Choroid plexus epithelial cell (primary cell): Measurements from ENCODE around the gene PYGL.
"Not testable (repeated sequence)": the region's sequence is repeated elsewhere in the genome, so short reads cannot be mapped to it uniquely, and the experiment has no call there.

Experiments
- DNase-seq: peaks from one replicate; pipeline ENCODE4 v3.0.0-alpha.2; 2010; ENCODE audit warnings: low read depth
- H3K4me3 ChIP-seq: 2 replicates; pipeline ENCODE4 v1.5.1; 2011; ENCODE audit warnings: low read depth, mild to moderate bottlenecking, control low read depth, low read length, moderate library complexity
- CTCF ChIP-seq: conservative IDR thresholded peaks from 2 replicates; pipeline ENCODE4 v1.5.1; 2011; ENCODE audit warnings: low read depth, mild to moderate bottlenecking, control low read depth, inconsistent platforms, low read length, moderate library complexity

The PYGL gene

GRCh38 chr14:50944647-50945413 is 547 bp upstream of the PYGL start:
- peak overlapping the region; percentile 86 for H3K4me3 ChIP-seq
- TF ChIP-seq CTCF = no peak
- DNase-seq = peak; percentile 48

- no peak for DNase-seq
- no peak for TF ChIP-seq CTCF
These were observed 881 bp downstream of the PYGL start for GRCh38 chr14:50943261-50943942.

GRCh38 chr14:50941638-50942037 is 2.6 kb downstream of the PYGL start:
- H3K4me3 ChIP-seq, DNase-seq: not testable (repeated sequence)

More at GRCh38 chr14:50943261-50943942, 881 bp downstream of the PYGL start:
- H3K4me3 ChIP-seq = peak overlapping the region; percentile 86

- DNase-seq = peak; percentile 36
- TF ChIP-seq CTCF = no peak
- no peak overlapping the region for H3K4me3 ChIP-seq
These were observed 3.1 kb downstream of the PYGL start for GRCh38 chr14:50941151-50941550.

- TF ChIP-seq CTCF = no peak
- H3K4me3 ChIP-seq = no peak overlapping the region
- DNase-seq = no peak
These were observed 6.5 kb downstream of the PYGL start for GRCh38 chr14:50937800-50938199.

- no peak overlapping the region for H3K4me3 ChIP-seq
- no peak for TF ChIP-seq CTCF
- DNase-seq = peak; percentile 76
These were observed 7.0 kb downstream of the PYGL start for GRCh38 chr14:50937325-50937724.

- H3K4me3 ChIP-seq = no peak overlapping the region
- no peak for TF ChIP-seq CTCF
- no peak for DNase-seq
These were observed 7.4 kb downstream of the PYGL start for GRCh38 chr14:50936882-50937281.
